Measurements from ENCODE around the gene KLF13. TPM values are rescaled to one million over a fixed set of nuclear protein-coding genes. Genes with fewer than 3 reads are reported as not detected.
A peak's percentile ranks its signal among the peaks of the same experiment; 100 is the strongest.

KLF13 gene
- total and polyA plus RNA-seq, 7 experiments from 2014 or later = 42.4 to 256 (median 194) TPM

GRCh38 chr15:31376511-31376910, 49.9 kb downstream of the KLF13 start:
- peak overlapping the region in 3 of 10 donors; percentile 29 to 47 (median 42) for H3K4me3 Mint-ChIP-seq
- peaks cover 5 to 49% (median 24%) of the 10 kb centered on the region in 5 donors for H3K36me3 Mint-ChIP-seq
- peaks cover 8 to 86% (median 13%) of the 10 kb centered on the region in 3 experiments for H3K36me3 ChIP-seq (ENCODE audit: control insufficient read depth in 2 of 3, insufficient read depth in 3 of 3, low read length in 3 of 3)
- no peaks in the 10 kb centered on the region for H3K27me3 ChIP-seq (ENCODE audit: control insufficient read depth in 2 of 2, insufficient read depth in 2 of 2, low read length in 2 of 2)
- no peaks in the 10 kb centered on the region for H3K27me3 Mint-ChIP-seq
- H3K4me1 ChIP-seq (ENCODE audit: control insufficient read depth in 2 of 2, insufficient read depth in 2 of 2, low read length in 2 of 2) = peaks cover 26 to 34% of the 10 kb centered on the region in 2 donors
- no peak overlapping the region for H3K27ac ChIP-seq (ENCODE audit: low read depth, low read length)
- H3K9me3 Mint-ChIP-seq = peaks cover 0 to 4% (median 0%) of the 10 kb centered on the region in 11 donors
- ChIA-PET CTCF (interaction anchor here (1.0 kb wide), 1 partner anchor 17 kb away, joined by 3 read pairs; no protein-coding TSS in a partner anchor), POLR2A (interaction anchor here (1.2 to 2.9 kb wide), 4 partner anchors 9 to 30 kb away, joined by 3 to 8 read pairs (median 4); no protein-coding TSS in a partner anchor)
- DNase-seq = no peak
- H3K4me1 Mint-ChIP-seq = peaks cover 28 to 80% (median 56%) of the 10 kb centered on the region in 7 donors
- no peaks in the 10 kb centered on the region for H3K9me3 ChIP-seq (ENCODE audit: control insufficient read depth in 2 of 3, low read length in 3 of 3)
- intact Hi-C loops (cut with micrococcal nuclease) = no loop called here
- ATAC-seq = no peak
- peak overlapping the region in 8 of 9 donors; percentile 21 to 76 (median 62) for H3K27ac Mint-ChIP-seq
- no peak overlapping the region for H3K4me3 ChIP-seq (ENCODE audit: low read length)

- Histone ChIP-seq H3K9me3 (ENCODE audit: control insufficient read depth in 2 of 3, low read length in 3 of 3) (no peaks in the 10 kb centered on the region), H3K27ac (ENCODE audit: low read depth, low read length) (peak overlapping the region; percentile 17), H3K4me1 (ENCODE audit: control insufficient read depth in 2 of 2, insufficient read depth in 2 of 2, low read length in 2 of 2) (peaks cover 23 to 32% of the 10 kb centered on the region in 2 donors), H3K36me3 (ENCODE audit: control insufficient read depth in 2 of 3, insufficient read depth in 3 of 3, low read length in 3 of 3) (peaks cover 8 to 83% (median 13%) of the 10 kb centered on the region in 3 experiments), H3K4me3 (ENCODE audit: low read length) (no peak overlapping the region), H3K27me3 (ENCODE audit: control insufficient read depth in 2 of 2, insufficient read depth in 2 of 2, low read length in 2 of 2) (no peaks in the 10 kb centered on the region)
- peak overlapping the region in 2 of 10 donors; percentile 14 to 35 for H3K4me3 Mint-ChIP-seq
- H3K27me3 Mint-ChIP-seq = no peaks in the 10 kb centered on the region
- no peak for DNase-seq
- H3K36me3 Mint-ChIP-seq = peaks cover 5 to 50% (median 27%) of the 10 kb centered on the region in 5 donors
- CTCF ChIA-PET = interaction anchor here (1.0 to 1.4 kb wide), 4 partner anchors 10 to 167 kb away, joined by 3 to 5 read pairs (median 4); no protein-coding TSS in a partner anchor
- peaks cover 0 to 5% (median 0%) of the 10 kb centered on the region in 11 donors for H3K9me3 Mint-ChIP-seq
- ATAC-seq = no peak
- POLR2A ChIA-PET = interaction anchor here (1.0 to 2.9 kb wide), 7 partner anchors 7 to 107 kb away, joined by 3 to 8 read pairs (median 4); no protein-coding TSS in a partner anchor
- peaks cover 28 to 78% (median 56%) of the 10 kb centered on the region in 7 donors for H3K4me1 Mint-ChIP-seq
- H3K27ac Mint-ChIP-seq = peak overlapping the region in 7 of 9 donors; percentile 28 to 83 (median 54)
- intact Hi-C loops (cut with micrococcal nuclease) = no loop called here
Measured at GRCh38 chr15:31377030-31377429, 50.4 kb downstream of the KLF13 start.

- Histone ChIP-seq H3K9me3 (ENCODE audit: control insufficient read depth in 2 of 3, low read length in 3 of 3) (no peaks in the 10 kb centered on the region), H3K36me3 (ENCODE audit: control insufficient read depth in 2 of 3, insufficient read depth in 3 of 3, low read length in 3 of 3) (peaks cover 8 to 69% (median 8%) of the 10 kb centered on the region in 3 experiments), H3K27me3 (ENCODE audit: control insufficient read depth in 2 of 2, insufficient read depth in 2 of 2, low read length in 2 of 2) (no peaks in the 10 kb centered on the region), H3K4me3 (ENCODE audit: low read length) (no peak overlapping the region), H3K27ac (ENCODE audit: low read depth, low read length) (peak overlapping the region; percentile 36), H3K4me1 (ENCODE audit: control insufficient read depth in 2 of 2, insufficient read depth in 2 of 2, low read length in 2 of 2) (peaks cover 18 to 25% of the 10 kb centered on the region in 2 donors)
- Mint-ChIP-seq H3K36me3 (peaks cover 5 to 48% (median 27%) of the 10 kb centered on the region in 5 donors), H3K4me1 (peaks cover 29 to 74% (median 55%) of the 10 kb centered on the region in 7 donors), H3K9me3 (peaks cover 0 to 5% (median 0%) of the 10 kb centered on the region in 11 donors), H3K27me3 (no peaks in the 10 kb centered on the region), H3K27ac (peak overlapping the region; percentile 62 to 92 (median 84)), H3K4me3 (peak overlapping the region in 6 of 10 donors; percentile 9 to 77 (median 28))
- POLR2A ChIA-PET = interaction anchor here (0.5 to 2.9 kb wide), 8 partner anchors 9 to 68 kb away, joined by 3 to 8 read pairs (median 4); no protein-coding TSS in a partner anchor
- DNase-seq = no peak
- CTCF ChIA-PET = interaction anchor here (0.7 to 1.5 kb wide), 4 partner anchors 11 to 178 kb away, joined by 3 to 7 read pairs (median 4); no protein-coding TSS in a partner anchor
- ATAC-seq = peak; percentile 5
- intact Hi-C loops (cut with micrococcal nuclease) = loop anchor here in 1 of 2 donors (1.0 kb wide), 1 partner anchor 9 kb away; no protein-coding TSS in a partner anchor
Measured at GRCh38 chr15:31378363-31378903, 51.8 kb downstream of the KLF13 start.

DNA sequence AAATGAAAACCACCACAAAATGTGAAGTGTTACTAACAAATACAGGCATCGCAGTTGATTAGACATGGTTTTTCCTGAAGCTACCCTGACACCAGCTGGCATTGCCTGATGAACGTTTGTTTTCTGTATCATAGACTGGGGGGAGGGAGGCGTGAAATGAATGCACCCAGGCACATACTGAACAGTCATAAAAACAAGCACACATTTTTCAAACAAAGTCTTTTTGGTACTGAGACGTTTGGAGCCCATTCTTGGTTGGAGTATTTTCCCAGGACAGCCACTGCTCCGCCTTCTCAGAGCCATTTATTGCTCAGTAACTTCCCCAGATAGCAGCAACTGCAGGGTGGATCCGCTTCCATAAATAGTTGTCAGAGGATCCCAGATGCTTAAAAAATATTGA, 52.4 kb downstream of the KLF13 start:
- H3K27me3 ChIP-seq (ENCODE audit: control insufficient read depth in 2 of 2, insufficient read depth in 2 of 2, low read length in 2 of 2) = no peaks in the 10 kb centered on the region
- H3K36me3 ChIP-seq (ENCODE audit: control insufficient read depth in 2 of 3, insufficient read depth in 3 of 3, low read length in 3 of 3) = peaks cover 8 to 63% (median 8%) of the 10 kb centered on the region in 3 experiments
- H3K4me1 ChIP-seq (ENCODE audit: control insufficient read depth in 2 of 2, insufficient read depth in 2 of 2, low read length in 2 of 2) = peaks cover 15 to 23% of the 10 kb centered on the region in 2 donors
- peak overlapping the region; percentile 62 to 92 (median 83) for H3K27ac Mint-ChIP-seq
- H3K27me3 Mint-ChIP-seq = no peaks in the 10 kb centered on the region
- peaks cover 5 to 48% (median 27%) of the 10 kb centered on the region in 5 donors for H3K36me3 Mint-ChIP-seq
- H3K4me3 ChIP-seq (ENCODE audit: low read length) = no peak overlapping the region
- no peak for ATAC-seq
- no peaks in the 10 kb centered on the region for H3K9me3 ChIP-seq (ENCODE audit: control insufficient read depth in 2 of 3, low read length in 3 of 3)
- intact Hi-C loops (cut with micrococcal nuclease) = no loop called here
- H3K9me3 Mint-ChIP-seq = peaks cover 0 to 5% (median 0%) of the 10 kb centered on the region in 11 donors
- ChIA-PET CTCF (interaction anchor here (0.7 kb wide), 1 partner anchor 110 kb away, joined by 3 read pairs; no protein-coding TSS in a partner anchor), POLR2A (interaction anchor here (0.5 kb wide), 1 partner anchor 68 kb away, joined by 3 read pairs; no protein-coding TSS in a partner anchor)
- H3K4me1 Mint-ChIP-seq = peaks cover 26 to 69% (median 51%) of the 10 kb centered on the region in 7 donors
- peak overlapping the region in 4 of 10 donors; percentile 9 to 43 (median 18) for H3K4me3 Mint-ChIP-seq
- peak overlapping the region; percentile 36 for H3K27ac ChIP-seq (ENCODE audit: low read depth, low read length)
- DNase-seq = no peak

DNA sequence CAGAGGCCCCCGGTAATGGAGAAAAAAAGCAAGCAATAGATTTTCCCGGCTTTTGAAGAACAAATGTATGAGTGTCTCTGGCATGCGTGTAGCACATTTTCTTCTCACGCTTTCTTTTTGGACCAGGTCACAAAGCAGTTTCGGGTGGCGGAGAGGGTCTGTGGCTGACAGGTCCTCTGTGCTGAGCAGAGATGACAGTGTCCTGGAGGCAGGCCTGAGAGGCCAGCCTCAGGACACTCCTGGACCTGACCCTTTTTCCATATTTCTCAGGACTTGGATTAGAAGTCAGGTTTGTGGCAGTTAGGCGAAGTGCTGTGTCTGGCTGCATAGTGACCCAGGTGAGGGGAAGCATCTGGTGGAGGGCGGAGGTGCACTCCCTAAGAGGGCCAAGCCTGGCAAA, 52.9 kb downstream of the KLF13 start:
- Mint-ChIP-seq H3K27ac (peak overlapping the region; percentile 36 to 83 (median 69)), H3K4me1 (peaks cover 20 to 66% (median 46%) of the 10 kb centered on the region in 7 donors), H3K9me3 (peaks cover 0 to 5% (median 0%) of the 10 kb centered on the region in 11 donors), H3K27me3 (no peaks in the 10 kb centered on the region), H3K4me3 (no peak overlapping the region), H3K36me3 (peaks cover 5 to 50% (median 27%) of the 10 kb centered on the region in 5 donors)
- ChIA-PET POLR2A (no interaction called here), CTCF (no interaction called here)
- Histone ChIP-seq H3K4me1 (ENCODE audit: control insufficient read depth in 2 of 2, insufficient read depth in 2 of 2, low read length in 2 of 2) (peaks cover 16 to 23% of the 10 kb centered on the region in 2 donors), H3K4me3 (ENCODE audit: low read length) (no peak overlapping the region), H3K27ac (ENCODE audit: low read depth, low read length) (peak overlapping the region; percentile 36), H3K27me3 (ENCODE audit: control insufficient read depth in 2 of 2, insufficient read depth in 2 of 2, low read length in 2 of 2) (no peaks in the 10 kb centered on the region), H3K36me3 (ENCODE audit: control insufficient read depth in 2 of 3, insufficient read depth in 3 of 3, low read length in 3 of 3) (peaks cover 8 to 58% (median 8%) of the 10 kb centered on the region in 3 experiments), H3K9me3 (ENCODE audit: control insufficient read depth in 2 of 3, low read length in 3 of 3) (no peaks in the 10 kb centered on the region)
- no peak for ATAC-seq
- DNase-seq = no peak
- intact Hi-C loops (cut with micrococcal nuclease) = no loop called here

Measured in naive thymus-derived CD4-positive, alpha-beta T cell (primary cell).